Tibial nerve (tissue), 4 donors: ENCODE data around the gene NCAN.

ENCODE experiments used
- CTCF ChIP-seq, 5 experiments: fragments of 200-600 bp in 3 of 5; fragments of 450-650 bp in 2 of 5; sonication (generic) in 3 of 5; IDR thresholded peaks; one replicate each; pipeline ENCODE4 v1.5.1; 2016 to 2019; ENCODE audit warnings: antibody characterized with exemption in 5 of 5, mild to moderate bottlenecking in 3 of 5, moderate library complexity in 2 of 5
- EP300 ChIP-seq, 2 donors: sonication (generic); formaldehyde crosslinking; IDR thresholded peaks; one replicate each; pipeline ENCODE4 v1.6.1; 2017; ENCODE audit warnings: antibody characterized with exemption in 2 of 2, mild to moderate bottlenecking in 1 of 2
- POLR2A ChIP-seq, 2 donors: fragments of 450-650 bp; IDR thresholded peaks; one replicate each; pipeline ENCODE4 v1.6.1; 2017; ENCODE audit warnings: antibody characterized with exemption in 2 of 2, mild to moderate bottlenecking in 2 of 2, moderate library complexity in 2 of 2

DNA sequence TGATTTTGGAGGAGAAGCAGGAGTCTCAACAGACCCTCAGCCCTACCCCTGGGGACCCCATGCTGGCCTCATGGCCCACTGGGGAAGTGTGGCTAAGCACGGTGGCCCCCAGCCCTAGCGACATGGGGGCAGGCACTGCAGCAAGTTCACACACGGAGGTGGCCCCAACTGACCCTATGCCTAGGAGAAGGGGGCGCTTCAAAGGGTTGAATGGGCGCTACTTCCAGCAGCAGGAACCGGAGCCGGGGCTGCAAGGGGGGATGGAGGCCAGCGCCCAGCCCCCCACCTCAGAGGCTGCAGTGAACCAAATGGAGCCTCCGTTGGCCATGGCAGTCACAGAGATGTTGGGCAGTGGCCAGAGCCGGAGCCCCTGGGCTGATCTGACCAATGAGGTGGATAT is 14.9 kb downstream of the NCAN start:
- TF ChIP-seq CTCF (IDR thresholded peaks at IDR 0.05) (no peak), POLR2A (IDR thresholded peaks at IDR 0.05) (no peak), EP300 (IDR thresholded peaks at IDR 0.05) (no peak)
